Endothelial cell of umbilical vein (primary cell): ENCODE measurements around the gene WNT11. TPM values are rescaled to one million over a fixed set of nuclear protein-coding genes. Genes with fewer than 3 reads are reported as not detected.

Experiments used
- BruUV-seq: library from RNA; stranded (reverse); fragments of 400-500 nt; replicated peaks from 2 replicates; lab custom pipeline; 2021; lab: Mats Ljungman, UMichigan
- CTCF ChIA-PET: fragments of 300-600, 350-600 bp; sonication (Branson Sonifier 250); formaldehyde crosslinking; loops from one replicate; lab custom pipeline; 2021; ENCODE audit warnings: antibody characterized with exemption, inconsistent platforms; lab: Charles Lee
- POLR2A ChIA-PET: fragments of 300-600, 350-600 bp; sonication (Branson Sonifier 250); formaldehyde crosslinking; loops from one replicate; lab custom pipeline; 2021; ENCODE audit warnings: antibody characterized with exemption, inconsistent platforms; lab: Charles Lee
- DNase-seq: peaks from one replicate; pipeline ENCODE4 v3.0.0-alpha.2; 2011; ENCODE audit warnings: low read depth, low spot score
- FAIRE-seq: peaks from 2 replicates; lab custom pipeline; 2011; peaks lifted over from hg19 to GRCh38; lab: Jason Lieb, UNC
- H2AFZ ChIP-seq: 2 replicates; pipeline ENCODE4 v1.6.0; 2012; ENCODE audit warnings: low read depth, low read length, control low read depth, inconsistent platforms
- H3K27ac ChIP-seq: 2 replicates; pipeline ENCODE4 v1.5.1; 2011; ENCODE audit warnings: low read depth, mild to moderate bottlenecking, control low read depth, low read length, moderate library complexity; ENCODE audit not compliant: insufficient read depth
- H3K27me3 ChIP-seq, 2 experiments: 2 replicates each; pipeline versions ENCODE4 v1.6.0 to v1.6.1; 2011; ENCODE audit warnings: low read length in 2 of 2, mixed read lengths in 1 of 2; ENCODE audit not compliant: control insufficient read depth in 2 of 2, insufficient read depth in 2 of 2
- H3K36me3 ChIP-seq, 2 experiments: 2 replicates in 1 of 2; 3 replicates in 1 of 2; pipeline ENCODE4 v1.5.1; 2011; ENCODE audit warnings: low read length in 2 of 2, mild to moderate bottlenecking in 1 of 2, moderate library complexity in 1 of 2; ENCODE audit not compliant: control insufficient read depth in 2 of 2, insufficient read depth in 2 of 2; ENCODE audit errors: extremely low read depth in 1 of 2
- H3K4me1 ChIP-seq: 3 replicates; pipeline ENCODE4 v1.5.1; 2011; ENCODE audit warnings: mild to moderate bottlenecking, low read length; ENCODE audit not compliant: control insufficient read depth, insufficient read depth; ENCODE audit errors: extremely low read depth
- H3K4me2 ChIP-seq: 2 replicates; pipeline ENCODE4 v1.6.1; 2011; ENCODE audit warnings: low read length, control low read depth, mixed read lengths; ENCODE audit not compliant: insufficient read depth
- H3K4me3 ChIP-seq, 3 experiments: fragments of 200-600 bp in 1 of 3; sonication (generic), shearing (Covaris generic) in 1 of 3; replicated peaks in 1 of 3; 2 replicates each; pipeline ENCODE4 v1.5.1; 2011 to 2016; ENCODE audit warnings: control low read depth in 3 of 3, low read length in 3 of 3, mild to moderate bottlenecking in 2 of 3, inconsistent platforms in 1 of 3, low read depth in 1 of 3, moderate library complexity in 1 of 3; ENCODE audit not compliant: insufficient read depth in 1 of 3
- H3K79me2 ChIP-seq: 2 replicates; pipeline ENCODE4 v1.6.0; 2012; ENCODE audit warnings: low read length, inconsistent platforms; ENCODE audit not compliant: control insufficient read depth, insufficient read depth
- H3K9ac ChIP-seq: replicated peaks from 2 replicates; pipeline ENCODE3; 2011; ENCODE audit warnings: low read length, control low read depth; ENCODE audit not compliant: insufficient read depth; ENCODE audit errors: extremely low read depth
- H3K9me1 ChIP-seq: replicated peaks from 3 replicates; pipeline ENCODE4 v1.6.0; 2011; ENCODE audit warnings: mild to moderate bottlenecking, low read length; ENCODE audit not compliant: control insufficient read depth, insufficient read depth; ENCODE audit errors: extremely low read depth
- H3K9me3 ChIP-seq: replicated peaks from 2 replicates; pipeline ENCODE4 v1.5.1; 2012; ENCODE audit warnings: low read length, inconsistent platforms; ENCODE audit not compliant: control insufficient read depth, insufficient read depth
- H4K20me1 ChIP-seq: replicated peaks from 2 replicates; pipeline ENCODE3; 2011; ENCODE audit warnings: mild to moderate bottlenecking, low read length; ENCODE audit not compliant: control insufficient read depth, insufficient read depth; ENCODE audit errors: extremely low read depth
- EZH2 ChIP-seq: IDR thresholded peaks from 2 replicates; pipeline ENCODE4 v1.6.1; 2012; ENCODE audit warnings: borderline replicate concordance, low read depth, mild to moderate bottlenecking, moderate library complexity, low read length, inconsistent platforms; ENCODE audit not compliant: severe bottlenecking
- GATA2 ChIP-seq: IDR thresholded peaks from 2 replicates; pipeline ENCODE4 v1.7.0; 2011; ENCODE audit warnings: low read depth, mild to moderate bottlenecking, moderate library complexity, mixed read lengths, low read length; ENCODE audit not compliant: insufficient read length, insufficient read depth
- JUN ChIP-seq: IDR thresholded peaks from 2 replicates; pipeline ENCODE4 v1.6.1; 2011; ENCODE audit warnings: borderline replicate concordance, low read depth; ENCODE audit not compliant: insufficient read length, insufficient read depth
- POLR2A ChIP-seq: IDR thresholded peaks from 2 replicates; pipeline ENCODE4 v1.6.1; 2012; ENCODE audit warnings: low read depth, mild to moderate bottlenecking, control low read depth, low read length
- POLR2AphosphoS5 ChIP-seq: IDR thresholded peaks from 2 replicates; pipeline ENCODE4 v1.6.1; 2012; ENCODE audit warnings: low read depth, mild to moderate bottlenecking, control low read depth, low read length, moderate library complexity; ENCODE audit not compliant: insufficient read depth
- dilution Hi-C: fragments of 300-500 bp; cut with MboI; formaldehyde crosslinking; loops from one replicate; pipeline ENCODE4 v1.15.0; 2019; ENCODE audit warnings: low sequenced_read_pairs; ENCODE audit not compliant: extremely low pct_ligation_motif_present
- intact Hi-C: fragments of 100-400 bp; cut with micrococcal nuclease; formaldehyde crosslinking; loops from one replicate; pipeline ENCODE4 v1.10.0; 2022
- polyA plus RNA-seq, 4 experiments: library from polyadenylated mRNA; depleted of rRNA in 3 of 4; stranded (reverse) in 3 of 4; unstranded in 1 of 4; fragments of >200 nt; gene quantifications; 2 replicates each; pipeline versions ENCODE4 v1.2.1 to v1.2.3, GENCODE V29; 2011 to 2012; ENCODE audit warnings: missing spikeins in 1 of 4
- total RNA-seq: library from RNA; stranded (reverse); gene quantifications from 2 replicates; pipeline ENCODE4 v1.2.3, GENCODE V29; 2021
- TF ChIP-seq, protein P1 (sequence below): IDR thresholded peaks from 2 replicates; pipeline ENCODE4 v1.6.1; 2011; ENCODE audit not compliant: insufficient read depth, insufficient read length
- TF ChIP-seq, protein P2 (sequence below), 2 donors: IDR thresholded peaks; 1 replicate in 1 of 2; 2 replicates in 1 of 2; pipeline ENCODE4 v1.5.1; 2011; ENCODE audit warnings: low read length in 2 of 2, mild to moderate bottlenecking in 2 of 2, moderate library complexity in 2 of 2, control low read depth in 1 of 2, inconsistent platforms in 1 of 2, low read depth in 1 of 2; ENCODE audit not compliant: insufficient read depth in 1 of 2; ENCODE audit errors: extremely low read depth in 1 of 2

The WNT11 gene
- total and polyA plus RNA-seq, 2 donors (not counting 3 experiments of a cell fraction or from before 2014, with no cell fraction given): not detected

DNA sequence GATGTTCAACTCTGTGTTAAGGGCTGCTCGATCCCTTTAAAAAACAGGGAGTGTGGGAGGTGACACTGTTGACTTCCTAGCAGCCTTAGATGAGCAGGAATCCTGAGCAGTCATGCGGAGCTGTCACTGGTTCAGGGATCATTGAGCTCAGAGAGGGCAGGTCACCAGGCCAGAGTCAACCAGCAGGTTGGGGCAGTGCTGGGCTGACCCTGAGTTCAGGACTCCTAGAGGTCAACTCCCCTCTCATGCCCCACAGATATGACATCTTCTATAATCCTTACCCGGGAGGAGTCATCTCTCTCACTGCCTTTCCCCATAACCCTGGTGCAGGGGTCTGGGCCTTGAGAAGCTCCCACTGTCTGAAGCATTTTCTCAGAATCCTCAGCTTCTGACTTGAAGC is 12.9 kb upstream of the WNT11 start:
- Histone ChIP-seq H3K27ac (no peak overlapping the region), H3K9me3 (no peaks in the 10 kb centered on the region), H3K27me3 (peaks cover 3 to 13% of the 10 kb centered on the region in 2 experiments), H3K4me3 (no peak overlapping the region), H3K4me2 (no peak overlapping the region), H4K20me1 (no peaks in the 10 kb centered on the region), H2AFZ (no peak overlapping the region), H3K9ac (no peak overlapping the region), H3K36me3 (no peaks in the 10 kb centered on the region), H3K79me2 (no peaks in the 10 kb centered on the region), H3K4me1 (no peaks in the 10 kb centered on the region), H3K9me1 (no peaks in the 10 kb centered on the region)
- intact Hi-C loops: no loop called here
- no TSS peak for BruUV-seq
- TF ChIP-seq, protein P1, sequence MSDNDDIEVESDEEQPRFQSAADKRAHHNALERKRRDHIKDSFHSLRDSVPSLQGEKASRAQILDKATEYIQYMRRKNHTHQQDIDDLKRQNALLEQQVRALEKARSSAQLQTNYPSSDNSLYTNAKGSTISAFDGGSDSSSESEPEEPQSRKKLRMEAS: no peak
- no peak for TF ChIP-seq EZH2
- TF ChIP-seq, protein P2, sequence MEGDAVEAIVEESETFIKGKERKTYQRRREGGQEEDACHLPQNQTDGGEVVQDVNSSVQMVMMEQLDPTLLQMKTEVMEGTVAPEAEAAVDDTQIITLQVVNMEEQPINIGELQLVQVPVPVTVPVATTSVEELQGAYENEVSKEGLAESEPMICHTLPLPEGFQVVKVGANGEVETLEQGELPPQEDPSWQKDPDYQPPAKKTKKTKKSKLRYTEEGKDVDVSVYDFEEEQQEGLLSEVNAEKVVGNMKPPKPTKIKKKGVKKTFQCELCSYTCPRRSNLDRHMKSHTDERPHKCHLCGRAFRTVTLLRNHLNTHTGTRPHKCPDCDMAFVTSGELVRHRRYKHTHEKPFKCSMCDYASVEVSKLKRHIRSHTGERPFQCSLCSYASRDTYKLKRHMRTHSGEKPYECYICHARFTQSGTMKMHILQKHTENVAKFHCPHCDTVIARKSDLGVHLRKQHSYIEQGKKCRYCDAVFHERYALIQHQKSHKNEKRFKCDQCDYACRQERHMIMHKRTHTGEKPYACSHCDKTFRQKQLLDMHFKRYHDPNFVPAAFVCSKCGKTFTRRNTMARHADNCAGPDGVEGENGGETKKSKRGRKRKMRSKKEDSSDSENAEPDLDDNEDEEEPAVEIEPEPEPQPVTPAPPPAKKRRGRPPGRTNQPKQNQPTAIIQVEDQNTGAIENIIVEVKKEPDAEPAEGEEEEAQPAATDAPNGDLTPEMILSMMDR (IDR thresholded peaks at IDR 0.05; ENCODE audit: extremely low read depth in 1 of 2, insufficient read depth in 1 of 2, low read depth in 1 of 2, low read length in 2 of 2): no peak
- TF ChIP-seq POLR2A: no peak
- no peak for TF ChIP-seq POLR2AphosphoS5
- no peak for TF ChIP-seq GATA2
- no peak for TF ChIP-seq JUN
- CTCF ChIA-PET: interaction anchor here (1.5 to 5.0 kb wide), 4 partner anchors 11 to 322 kb away, joined by 3 to 20 read pairs (median 4); no protein-coding TSS in a partner anchor
- DNase-seq (no peak), FAIRE-seq (no peak)
- POLR2A ChIA-PET: no interaction called here
- dilution Hi-C loops: no loop called here
